ENCODE results near the gene CCL19. TPM values are rescaled to one million over a fixed set of nuclear protein-coding genes. Genes with fewer than 3 reads are reported as not detected.

Gene CCL19
- total and polyA plus RNA-seq, 2 donors = 2.1 to 4.0 TPM

GRCh38 chr9:34650816-34651215 lies 40.3 kb downstream of the CCL19 start:
- 55% methylated on average over 5 of the region's 5 CpGs for WGBS

GRCh38 chr9:34648673-34649072 lies 42.4 kb downstream of the CCL19 start:
- Histone ChIP-seq H3K27ac (ENCODE audit: low read depth) (no peak overlapping the region), H3K4me1 (ENCODE audit: insufficient read depth) (peaks cover 2% of the 10 kb centered on the region), H3K4me3 (ENCODE audit: low read depth, low read length) (no peak overlapping the region), H3K36me3 (ENCODE audit: insufficient read depth) (no peaks in the 10 kb centered on the region)
- no peak for DNase-seq (ENCODE audit: extremely low spot score)
- WGBS = 92% methylated on average over 8 of the region's 8 CpGs

More at GRCh38 chr9:34650816-34651215, 40.3 kb downstream of the CCL19 start:
- no peak overlapping the region for H3K4me3 ChIP-seq (ENCODE audit: low read depth, low read length)
- H3K4me1 ChIP-seq (ENCODE audit: insufficient read depth) = peaks cover 2% of the 10 kb centered on the region
- no peaks in the 10 kb centered on the region for H3K36me3 ChIP-seq (ENCODE audit: insufficient read depth)
- no peak for DNase-seq (ENCODE audit: extremely low spot score)
- no peak overlapping the region for H3K27ac ChIP-seq (ENCODE audit: low read depth)

- no peak for DNase-seq (ENCODE audit: extremely low spot score)
- H3K4me1 ChIP-seq (ENCODE audit: insufficient read depth) = peaks cover 2% of the 10 kb centered on the region
- H3K4me3 ChIP-seq (ENCODE audit: low read depth, low read length) = peak overlapping the region; percentile 59
- WGBS = 57% methylated on average over 10 of the region's 10 CpGs
- no peaks in the 10 kb centered on the region for H3K36me3 ChIP-seq (ENCODE audit: insufficient read depth)
- H3K27ac ChIP-seq (ENCODE audit: low read depth) = no peak overlapping the region
Measured at GRCh38 chr9:34647651-34648050, 43.4 kb downstream of the CCL19 start.

- H3K4me1 ChIP-seq (ENCODE audit: insufficient read depth) = peaks cover 2% of the 10 kb centered on the region
- no peak for DNase-seq (ENCODE audit: extremely low spot score)
- 5% methylated on average over 8 of the region's 8 CpGs for WGBS
- H3K27ac ChIP-seq (ENCODE audit: low read depth) = peak overlapping the region; percentile 62
- peak overlapping the region; percentile 59 for H3K4me3 ChIP-seq (ENCODE audit: low read depth, low read length)
- H3K36me3 ChIP-seq (ENCODE audit: insufficient read depth) = no peaks in the 10 kb centered on the region
Measured at GRCh38 chr9:34647084-34647403, 44.0 kb downstream of the CCL19 start.

GRCh38 chr9:34646211-34647083 lies 44.6 kb downstream of the CCL19 start, which contains the start of gene GALT:
Gene GALT, plus strand, starts transcription at chr9:34646675. Its CDS starts 30 bp downstream, at chr9:34646705.
- 5% methylated on average over 43 of the region's 43 CpGs for WGBS
- Histone ChIP-seq H3K4me3 (ENCODE audit: low read depth, low read length) (peak within 1 kb of the TSS; percentile 59), H3K27ac (ENCODE audit: low read depth) (peak within 1 kb of the TSS; percentile 62), H3K36me3 (ENCODE audit: insufficient read depth) (no peaks in the 10 kb centered on the region), H3K4me1 (ENCODE audit: insufficient read depth) (peaks cover 2% of the 10 kb centered on the region)
- DNase-seq (ENCODE audit: extremely low spot score) = peak; percentile 80

- Histone ChIP-seq H3K27ac (ENCODE audit: low read depth) (no peak overlapping the region), H3K4me3 (ENCODE audit: low read depth, low read length) (no peak overlapping the region), H3K4me1 (ENCODE audit: insufficient read depth) (peaks cover 2% of the 10 kb centered on the region), H3K36me3 (ENCODE audit: insufficient read depth) (no peaks in the 10 kb centered on the region)
- DNase-seq (ENCODE audit: extremely low spot score) = no peak
Measured at GRCh38 chr9:34644766-34645314, 46.2 kb downstream of the CCL19 start.

- WGBS = 98% methylated on average over 1 of the region's 1 CpG
- no peaks in the 10 kb centered on the region for H3K36me3 ChIP-seq (ENCODE audit: insufficient read depth)
- no peak overlapping the region for H3K4me3 ChIP-seq (ENCODE audit: low read depth, low read length)
- no peak for DNase-seq (ENCODE audit: extremely low spot score)
- peaks cover 2% of the 10 kb centered on the region for H3K4me1 ChIP-seq (ENCODE audit: insufficient read depth)
- H3K27ac ChIP-seq (ENCODE audit: low read depth) = no peak overlapping the region
Measured at GRCh38 chr9:34642679-34643078, 48.4 kb downstream of the CCL19 start.

Small RNA genes lying within 50 kb of the gene (small RNA-seq; reads per million reads assigned to genes)
- not detected for gene CCL27

Other genes with a start within 250 kb of the CCL19 start
- gene FAM219A, start 232.7 kb downstream of the CCL19 start, total RNA-seq = 6.0 TPM
- 20.8 TPM for gene FAM219A, start 232.7 kb downstream of the CCL19 start, polyA plus RNA-seq
- not detected for gene DNAI1, start 232.5 kb downstream of the CCL19 start, total RNA-seq
- gene DNAI1, start 232.5 kb downstream of the CCL19 start, polyA plus RNA-seq = 0.11 TPM
- gene ENHO, start 168.3 kb downstream of the CCL19 start, total RNA-seq = 0.26 TPM
- gene ENHO, start 168.3 kb downstream of the CCL19 start, polyA plus RNA-seq = 1.8 TPM
- 5.6 TPM for gene CNTFR, start 101.6 kb downstream of the CCL19 start, total RNA-seq
- gene CNTFR, start 101.6 kb downstream of the CCL19 start, polyA plus RNA-seq = 11.5 TPM
- 13.2 TPM for gene RPP25L, start 79.2 kb downstream of the CCL19 start, total RNA-seq
- 33.7 TPM for gene RPP25L, start 79.2 kb downstream of the CCL19 start, polyA plus RNA-seq
- gene DCTN3, start 70.8 kb downstream of the CCL19 start, total RNA-seq = 34.2 TPM
- 117 TPM for gene DCTN3, start 70.8 kb downstream of the CCL19 start, polyA plus RNA-seq
- not detected for gene ARID3C, start 62.2 kb downstream of the CCL19 start, total RNA-seq
- gene ARID3C, start 62.2 kb downstream of the CCL19 start, polyA plus RNA-seq = not detected
- 18.2 TPM for gene SIGMAR1, start 53.5 kb downstream of the CCL19 start, total RNA-seq
- 103 TPM for gene SIGMAR1, start 53.5 kb downstream of the CCL19 start, polyA plus RNA-seq
- 25.4 TPM for gene GALT, start 44.6 kb downstream of the CCL19 start, total RNA-seq
- 31.8 TPM for gene GALT, start 44.6 kb downstream of the CCL19 start, polyA plus RNA-seq
- 43.9 TPM for gene IL11RA, start 39.1 kb downstream of the CCL19 start, total RNA-seq
- 39.5 TPM for gene IL11RA, start 39.1 kb downstream of the CCL19 start, polyA plus RNA-seq
- gene CCL27, start 28.6 kb downstream of the CCL19 start, total RNA-seq = not detected
- 0.32 TPM for gene CCL27, start 28.6 kb downstream of the CCL19 start, polyA plus RNA-seq
- 35.7 TPM for gene CCL21, start 18.9 kb upstream of the CCL19 start, total RNA-seq
- 60.4 TPM for gene CCL21, start 18.9 kb upstream of the CCL19 start, polyA plus RNA-seq